ENCODE data around the gene LIMS4.
"Not testable (repeated sequence)": the region's sequence is repeated elsewhere in the genome, so short reads cannot be mapped to it uniquely, and the experiment has no call there.

LIMS4 gene

GRCh38 chr2:110474898-110475297 is 2.3 kb upstream of the LIMS4 start:
- H3K9ac ChIP-seq (ENCODE audit: low read length); H3K4me1 ChIP-seq (ENCODE audit: insufficient read depth, low read length); H3K36me3 ChIP-seq (ENCODE audit: insufficient read depth, low read length); H3K4me3 ChIP-seq (ENCODE audit: low read depth in 1 of 2, low read length in 2 of 2); H3K9me3 ChIP-seq (ENCODE audit: low read length); H3K27ac ChIP-seq (ENCODE audit: low read depth, low read length); H3K27me3 ChIP-seq (ENCODE audit: control insufficient read depth in 1 of 2, insufficient read depth in 2 of 2, low read length in 2 of 2): not testable (repeated sequence)

- not testable (repeated sequence) for H3K27ac ChIP-seq (ENCODE audit: low read depth, low read length); H3K4me1 ChIP-seq (ENCODE audit: insufficient read depth, low read length); H3K9me3 ChIP-seq (ENCODE audit: low read length); H3K9ac ChIP-seq (ENCODE audit: low read length); H3K27me3 ChIP-seq (ENCODE audit: control insufficient read depth in 1 of 2, insufficient read depth in 2 of 2, low read length in 2 of 2); H3K36me3 ChIP-seq (ENCODE audit: insufficient read depth, low read length); H3K4me3 ChIP-seq (ENCODE audit: low read depth in 1 of 2, low read length in 2 of 2)
These were observed 393 bp upstream of the LIMS4 start for GRCh38 chr2:110473059-110473358.

- not testable (repeated sequence) for H3K4me3 ChIP-seq (ENCODE audit: low read depth in 1 of 2, low read length in 2 of 2); H3K27me3 ChIP-seq (ENCODE audit: control insufficient read depth in 1 of 2, insufficient read depth in 2 of 2, low read length in 2 of 2); H3K27ac ChIP-seq (ENCODE audit: low read depth, low read length); H3K9ac ChIP-seq (ENCODE audit: low read length); H3K36me3 ChIP-seq (ENCODE audit: insufficient read depth, low read length); H3K9me3 ChIP-seq (ENCODE audit: low read length); H3K4me1 ChIP-seq (ENCODE audit: insufficient read depth, low read length)
These were observed 3.7 kb downstream of the LIMS4 start for GRCh38 chr2:110468921-110469320.

- H3K36me3 ChIP-seq (ENCODE audit: insufficient read depth, low read length); H3K4me3 ChIP-seq (ENCODE audit: low read depth in 1 of 2, low read length in 2 of 2); H3K27me3 ChIP-seq (ENCODE audit: control insufficient read depth in 1 of 2, insufficient read depth in 2 of 2, low read length in 2 of 2); H3K27ac ChIP-seq (ENCODE audit: low read depth, low read length); H3K9me3 ChIP-seq (ENCODE audit: low read length); H3K9ac ChIP-seq (ENCODE audit: low read length); H3K4me1 ChIP-seq (ENCODE audit: insufficient read depth, low read length): not testable (repeated sequence)
These were observed 7.3 kb downstream of the LIMS4 start for GRCh38 chr2:110465312-110465711.

- not testable (repeated sequence) for H3K9me3 ChIP-seq (ENCODE audit: low read length); H3K4me1 ChIP-seq (ENCODE audit: insufficient read depth, low read length); H3K36me3 ChIP-seq (ENCODE audit: insufficient read depth, low read length); H3K27me3 ChIP-seq (ENCODE audit: control insufficient read depth in 1 of 2, insufficient read depth in 2 of 2, low read length in 2 of 2); H3K9ac ChIP-seq (ENCODE audit: low read length); H3K27ac ChIP-seq (ENCODE audit: low read depth, low read length); H3K4me3 ChIP-seq (ENCODE audit: low read depth in 1 of 2, low read length in 2 of 2)
These were observed 10.2 kb downstream of the LIMS4 start for GRCh38 chr2:110462458-110462857.

- H3K4me3 ChIP-seq (ENCODE audit: low read depth in 1 of 2, low read length in 2 of 2); H3K36me3 ChIP-seq (ENCODE audit: insufficient read depth, low read length); H3K27ac ChIP-seq (ENCODE audit: low read depth, low read length); H3K27me3 ChIP-seq (ENCODE audit: control insufficient read depth in 1 of 2, insufficient read depth in 2 of 2, low read length in 2 of 2); H3K4me1 ChIP-seq (ENCODE audit: insufficient read depth, low read length); H3K9me3 ChIP-seq (ENCODE audit: low read length); H3K9ac ChIP-seq (ENCODE audit: low read length): not testable (repeated sequence)
These were observed 12.3 kb downstream of the LIMS4 start for GRCh38 chr2:110460318-110460717.

GRCh38 chr2:110457214-110457590 is 15.4 kb downstream of the LIMS4 start:
- H3K36me3 ChIP-seq (ENCODE audit: insufficient read depth, low read length); H3K4me3 ChIP-seq (ENCODE audit: low read depth in 1 of 2, low read length in 2 of 2); H3K4me1 ChIP-seq (ENCODE audit: insufficient read depth, low read length); H3K9ac ChIP-seq (ENCODE audit: low read length); H3K27ac ChIP-seq (ENCODE audit: low read depth, low read length); H3K27me3 ChIP-seq (ENCODE audit: control insufficient read depth in 1 of 2, insufficient read depth in 2 of 2, low read length in 2 of 2); H3K9me3 ChIP-seq (ENCODE audit: low read length): not testable (repeated sequence)

- H3K4me1 ChIP-seq (ENCODE audit: insufficient read depth, low read length); H3K4me3 ChIP-seq (ENCODE audit: low read depth in 1 of 2, low read length in 2 of 2); H3K27ac ChIP-seq (ENCODE audit: low read depth, low read length); H3K27me3 ChIP-seq (ENCODE audit: control insufficient read depth in 1 of 2, insufficient read depth in 2 of 2, low read length in 2 of 2); H3K36me3 ChIP-seq (ENCODE audit: insufficient read depth, low read length); H3K9me3 ChIP-seq (ENCODE audit: low read length); H3K9ac ChIP-seq (ENCODE audit: low read length): not testable (repeated sequence)
These were observed 16.1 kb downstream of the LIMS4 start for GRCh38 chr2:110456291-110457213.

- not testable (repeated sequence) for H3K9ac ChIP-seq (ENCODE audit: low read length); H3K9me3 ChIP-seq (ENCODE audit: low read length); H3K36me3 ChIP-seq (ENCODE audit: insufficient read depth, low read length); H3K27me3 ChIP-seq (ENCODE audit: control insufficient read depth in 1 of 2, insufficient read depth in 2 of 2, low read length in 2 of 2); H3K27ac ChIP-seq (ENCODE audit: low read depth, low read length); H3K4me1 ChIP-seq (ENCODE audit: insufficient read depth, low read length); H3K4me3 ChIP-seq (ENCODE audit: low read depth in 1 of 2, low read length in 2 of 2)
These were observed 17.4 kb downstream of the LIMS4 start for GRCh38 chr2:110455080-110455670.

GRCh38 chr2:110450951-110451350 is 21.7 kb downstream of the LIMS4 start:
- not testable (repeated sequence) for H3K4me3 ChIP-seq (ENCODE audit: low read depth in 1 of 2, low read length in 2 of 2); H3K9me3 ChIP-seq (ENCODE audit: low read length); H3K4me1 ChIP-seq (ENCODE audit: insufficient read depth, low read length); H3K36me3 ChIP-seq (ENCODE audit: insufficient read depth, low read length); H3K9ac ChIP-seq (ENCODE audit: low read length); H3K27me3 ChIP-seq (ENCODE audit: control insufficient read depth in 1 of 2, insufficient read depth in 2 of 2, low read length in 2 of 2); H3K27ac ChIP-seq (ENCODE audit: low read depth, low read length)

GRCh38 chr2:110449127-110449947 is 23.3 kb downstream of the LIMS4 start:
- H3K27ac ChIP-seq (ENCODE audit: low read depth, low read length); H3K4me1 ChIP-seq (ENCODE audit: insufficient read depth, low read length); H3K27me3 ChIP-seq (ENCODE audit: control insufficient read depth in 1 of 2, insufficient read depth in 2 of 2, low read length in 2 of 2); H3K36me3 ChIP-seq (ENCODE audit: insufficient read depth, low read length); H3K9ac ChIP-seq (ENCODE audit: low read length); H3K9me3 ChIP-seq (ENCODE audit: low read length); H3K4me3 ChIP-seq (ENCODE audit: low read depth in 1 of 2, low read length in 2 of 2): not testable (repeated sequence)

- H3K4me1 ChIP-seq (ENCODE audit: insufficient read depth, low read length); H3K9me3 ChIP-seq (ENCODE audit: low read length); H3K27ac ChIP-seq (ENCODE audit: low read depth, low read length); H3K36me3 ChIP-seq (ENCODE audit: insufficient read depth, low read length); H3K9ac ChIP-seq (ENCODE audit: low read length); H3K4me3 ChIP-seq (ENCODE audit: low read depth in 1 of 2, low read length in 2 of 2); H3K27me3 ChIP-seq (ENCODE audit: control insufficient read depth in 1 of 2, insufficient read depth in 2 of 2, low read length in 2 of 2): not testable (repeated sequence)
These were observed 26.0 kb downstream of the LIMS4 start for GRCh38 chr2:110446644-110447043.

Measured in muscle layer of colon (tissue), 2 donors.